RWPE2 (cell line): ENCODE measurements around the gene RBM39.
A peak's percentile ranks its signal among the peaks of the same experiment; 100 is the strongest.
"Not testable (repeated sequence)": the region's sequence is repeated elsewhere in the genome, so short reads cannot be mapped to it uniquely, and the experiment has no call there.

Experiments used
- ATAC-seq: fragments of 200-7000 bp; cut with Tn5 transposase; 3 replicates; pipeline ENCODE4 v1.9.1; 2021; ENCODE audit warnings: low read depth
- DNase-seq: peaks from one replicate; pipeline ENCODE4 v3.0.0-alpha.2; 2020; ENCODE audit warnings: low spot score
- H3K27ac ChIP-seq: fragments of 450-650 bp; 2 replicates; pipeline ENCODE4 v1.5.1; 2017; ENCODE audit warnings: mild to moderate bottlenecking; ENCODE audit not compliant: poor library complexity, severe bottlenecking
- H3K27me3 ChIP-seq: fragments of 250-450 bp; sonication (Bioruptor Pico); 2 replicates; pipeline ENCODE4 v1.5.1; 2021; ENCODE audit warnings: mild to moderate bottlenecking, moderate library complexity; ENCODE audit not compliant: insufficient read depth, poor library complexity, severe bottlenecking
- H3K36me3 ChIP-seq: fragments of 250-450 bp; sonication (Bioruptor Pico); 2 replicates; pipeline ENCODE4 v1.5.1; 2020; ENCODE audit warnings: low read depth, mild to moderate bottlenecking, moderate library complexity
- H3K4me1 ChIP-seq: fragments of 250-450 bp; sonication (Bioruptor Pico); 2 replicates; pipeline ENCODE4 v1.5.1; 2021; ENCODE audit warnings: mild to moderate bottlenecking, moderate library complexity; ENCODE audit not compliant: insufficient read depth, poor library complexity, severe bottlenecking
- H3K4me3 ChIP-seq: fragments of 250-450 bp; sonication (Bioruptor Pico); 2 replicates; pipeline ENCODE4 v1.5.1; 2021; ENCODE audit warnings: mild to moderate bottlenecking, moderate library complexity; ENCODE audit not compliant: severe bottlenecking
- H3K9me3 ChIP-seq: fragments of 250-450 bp; sonication (Bioruptor Pico); 2 replicates; pipeline ENCODE4 v1.5.1; 2021; ENCODE audit warnings: mild to moderate bottlenecking, moderate library complexity; ENCODE audit not compliant: severe bottlenecking
- CTCF ChIP-seq: fragments of 450-650 bp; IDR thresholded peaks from one replicate; pipeline ENCODE4 v1.5.1; 2017; ENCODE audit warnings: mild to moderate bottlenecking, moderate library complexity; ENCODE audit not compliant: poor library complexity, severe bottlenecking

The RBM39 gene

GRCh38 chr20:35741892-35742740 is at the start of gene RBM39:
RBM39 (minus strand) TSS chr20:35742260; CDS start chr20:35740874, 1,386 bp downstream.
- Histone ChIP-seq H3K9me3 (no peaks in the 10 kb centered on the region), H3K36me3 (peaks cover 48% of the 10 kb centered on the region), H3K27ac (peak within 1 kb of the TSS; percentile 86), H3K27me3 (no peaks in the 10 kb centered on the region), H3K4me3 (peak within 1 kb of the TSS; percentile 92), H3K4me1 (peaks cover 40% of the 10 kb centered on the region)
- TF ChIP-seq CTCF, result peak; percentile 53
- ATAC-seq, result peak; percentile 89
- peak; percentile 100 for DNase-seq

- Histone ChIP-seq H3K27me3 (no peaks in the 10 kb centered on the region), H3K36me3 (peaks cover 16% of the 10 kb centered on the region), H3K4me3 (no peak overlapping the region), H3K9me3 (no peaks in the 10 kb centered on the region), H3K4me1 (no peaks in the 10 kb centered on the region), H3K27ac (no peak overlapping the region)
- peak; percentile 39; the same call in 1 of the 3 replicates for ATAC-seq
- no peak for TF ChIP-seq CTCF
- no peak for DNase-seq
Observed at GRCh38 chr20:35791821-35792220, 49.8 kb upstream of the RBM39 start.

GRCh38 chr20:35791097-35791496 is 49.0 kb upstream of the RBM39 start:
- H3K27ac ChIP-seq, result no peak overlapping the region
- TF ChIP-seq CTCF, result no peak
- ATAC-seq, result no peak
- peaks cover 23% of the 10 kb centered on the region for H3K36me3 ChIP-seq
- H3K9me3 ChIP-seq, result no peaks in the 10 kb centered on the region
- no peaks in the 10 kb centered on the region for H3K27me3 ChIP-seq
- no peak for DNase-seq
- no peaks in the 10 kb centered on the region for H3K4me1 ChIP-seq
- H3K4me3 ChIP-seq, result no peak overlapping the region

- Histone ChIP-seq H3K9me3 (no peaks in the 10 kb centered on the region), H3K27me3 (no peaks in the 10 kb centered on the region), H3K27ac (no peak overlapping the region), H3K4me3 (no peak overlapping the region), H3K36me3 (peaks cover 35% of the 10 kb centered on the region), H3K4me1 (no peaks in the 10 kb centered on the region)
- no peak for ATAC-seq
- no peak for TF ChIP-seq CTCF
- DNase-seq, result no peak
Observed at GRCh38 chr20:35788796-35789195, 46.7 kb upstream of the RBM39 start.

- H3K4me1 ChIP-seq, H3K4me3 ChIP-seq, H3K9me3 ChIP-seq, H3K27ac ChIP-seq, DNase-seq, ATAC-seq, H3K27me3 ChIP-seq: not testable (repeated sequence)
- peaks cover 56% of the 10 kb centered on the region for H3K36me3 ChIP-seq
Observed at GRCh38 chr20:35785541-35785940, 43.5 kb upstream of the RBM39 start.

- not testable (repeated sequence) for H3K27me3 ChIP-seq, H3K27ac ChIP-seq, DNase-seq, H3K4me1 ChIP-seq, H3K9me3 ChIP-seq, H3K4me3 ChIP-seq, ATAC-seq
- peaks cover 63% of the 10 kb centered on the region for H3K36me3 ChIP-seq
Observed at GRCh38 chr20:35783811-35784210, 41.8 kb upstream of the RBM39 start.
